ENCODE measurements around the gene LRP1.

- TF ChIP-seq ZNF70 (CRISPR knock-in tag; IDR thresholded peaks at IDR 0.05): no peak
- no peak for TF ChIP-seq OSR1 (CRISPR knock-in tag; IDR thresholded peaks at IDR 0.05)
- no peak for TF ChIP-seq ARNTL (CRISPR knock-in tag; IDR thresholded peaks at IDR 0.05; ENCODE audit: borderline replicate concordance, low read depth)
- no peak for TF ChIP-seq RARB (CRISPR knock-in tag; IDR thresholded peaks at IDR 0.05)
- TF ChIP-seq ZFP30 (CRISPR knock-in tag; IDR thresholded peaks at IDR 0.05): no peak
These were observed 82.2 kb downstream of the LRP1 start for GRCh38 chr12:57210461-57210860.
